ENCODE data around the gene PSME2.

PSME2 gene

GRCh38 chr14:24146453-24146977 lies at the start of gene PSME2:
Gene PSME2 (minus strand): TSS chr14:24146610. CDS start chr14:24146581, 29 bp downstream.
- peak; percentile 95 to 98 for DNase-seq

- DNase-seq: peak; percentile 73 to 88
Measured at GRCh38 chr14:24195186-24196070, 49.0 kb upstream of the PSME2 start, which contains the start of gene TM9SF1. Gene TM9SF1 (minus strand): TSS chr14:24195441. CDS start chr14:24195019, 422 bp downstream.

- no peak for DNase-seq
Measured at GRCh38 chr14:24194873-24195185, 48.4 kb upstream of the PSME2 start.

GRCh38 chr14:24194186-24194872 lies 47.9 kb upstream of the PSME2 start:
- no peak for DNase-seq

GRCh38 chr14:24192933-24193332 lies 46.5 kb upstream of the PSME2 start:
- no peak for DNase-seq

GRCh38 chr14:24190416-24190815 lies 44.0 kb upstream of the PSME2 start:
- no peak for DNase-seq

- DNase-seq: no peak
Measured at GRCh38 chr14:24189460-24189859, 43.0 kb upstream of the PSME2 start.

- no peak for DNase-seq
Measured at GRCh38 chr14:24189059-24189375, 42.6 kb upstream of the PSME2 start.

GRCh38 chr14:24188251-24189058 lies 42.0 kb upstream of the PSME2 start, which contains the start of gene IPO4:
Gene IPO4 (minus strand): TSS chr14:24188816. CDS start chr14:24188787, 29 bp downstream.
- peak; percentile 95 to 98 for DNase-seq

GRCh38 chr14:24187539-24187915 lies 41.1 kb upstream of the PSME2 start:
- DNase-seq: no peak

- no peak for DNase-seq
Measured at GRCh38 chr14:24186831-24187538, 40.6 kb upstream of the PSME2 start.

- no peak for DNase-seq
Measured at GRCh38 chr14:24185741-24186140, 39.3 kb upstream of the PSME2 start.

- DNase-seq: no peak
Measured at GRCh38 chr14:24185026-24185425, 38.6 kb upstream of the PSME2 start.

GRCh38 chr14:24184104-24184970 lies 37.9 kb upstream of the PSME2 start:
- DNase-seq: no peak

GRCh38 chr14:24183014-24183481 lies 36.6 kb upstream of the PSME2 start:
- DNase-seq: no peak

GRCh38 chr14:24182110-24182882 lies 35.9 kb upstream of the PSME2 start:
- no peak for DNase-seq

- no peak for DNase-seq
Measured at GRCh38 chr14:24181371-24182077, 35.1 kb upstream of the PSME2 start.

GRCh38 chr14:24179961-24180796 lies 33.8 kb upstream of the PSME2 start:
- DNase-seq: peak in 1 of 2 experiments; percentile 16
